ENCODE data around the gene PRMT3.

The PRMT3 gene

GRCh38 chr11:20497124-20497792 is 109.7 kb downstream of the PRMT3 start:
- no peak for TF ChIP-seq CTCF (IDR thresholded peaks at IDR 0.05; ENCODE audit: extremely low read depth, insufficient read depth, missing control alignments)
- in situ Hi-C loops (cut with MboI; ENCODE audit: low pct_unique_long_range_greater_than_20kb, low sequenced_read_pairs, unreplicated experiment): no loop called here

GRCh38 chr11:20501252-20501651 is 113.7 kb downstream of the PRMT3 start:
- no peak for DNase-seq (ENCODE audit: low spot score)
- TF ChIP-seq CTCF (IDR thresholded peaks at IDR 0.05; ENCODE audit: extremely low read depth, insufficient read depth, missing control alignments): no peak
- in situ Hi-C loops (cut with MboI; ENCODE audit: low pct_unique_long_range_greater_than_20kb, low sequenced_read_pairs, unreplicated experiment): no loop called here

More at GRCh38 chr11:20497124-20497792, 109.7 kb downstream of the PRMT3 start:
- no peak for DNase-seq (ENCODE audit: low spot score)

- DNase-seq (ENCODE audit: low spot score): no peak
- in situ Hi-C loops (cut with MboI; ENCODE audit: low pct_unique_long_range_greater_than_20kb, low sequenced_read_pairs, unreplicated experiment): no loop called here
- no peak for TF ChIP-seq CTCF (IDR thresholded peaks at IDR 0.05; ENCODE audit: extremely low read depth, insufficient read depth, missing control alignments)
Observed at GRCh38 chr11:20501971-20502370, 114.5 kb downstream of the PRMT3 start.

GRCh38 chr11:20511982-20512381 is 124.5 kb downstream of the PRMT3 start:
- no peak for DNase-seq (ENCODE audit: low spot score)
- no peak for TF ChIP-seq CTCF (IDR thresholded peaks at IDR 0.05; ENCODE audit: extremely low read depth, insufficient read depth, missing control alignments)
- in situ Hi-C loops (cut with MboI; ENCODE audit: low pct_unique_long_range_greater_than_20kb, low sequenced_read_pairs, unreplicated experiment): no loop called here

- TF ChIP-seq CTCF (IDR thresholded peaks at IDR 0.05; ENCODE audit: extremely low read depth, insufficient read depth, missing control alignments): no peak
- DNase-seq (ENCODE audit: low spot score): no peak
- in situ Hi-C loops (cut with MboI; ENCODE audit: low pct_unique_long_range_greater_than_20kb, low sequenced_read_pairs, unreplicated experiment): no loop called here
Observed at GRCh38 chr11:20512869-20513268, 125.4 kb downstream of the PRMT3 start.

DNA sequence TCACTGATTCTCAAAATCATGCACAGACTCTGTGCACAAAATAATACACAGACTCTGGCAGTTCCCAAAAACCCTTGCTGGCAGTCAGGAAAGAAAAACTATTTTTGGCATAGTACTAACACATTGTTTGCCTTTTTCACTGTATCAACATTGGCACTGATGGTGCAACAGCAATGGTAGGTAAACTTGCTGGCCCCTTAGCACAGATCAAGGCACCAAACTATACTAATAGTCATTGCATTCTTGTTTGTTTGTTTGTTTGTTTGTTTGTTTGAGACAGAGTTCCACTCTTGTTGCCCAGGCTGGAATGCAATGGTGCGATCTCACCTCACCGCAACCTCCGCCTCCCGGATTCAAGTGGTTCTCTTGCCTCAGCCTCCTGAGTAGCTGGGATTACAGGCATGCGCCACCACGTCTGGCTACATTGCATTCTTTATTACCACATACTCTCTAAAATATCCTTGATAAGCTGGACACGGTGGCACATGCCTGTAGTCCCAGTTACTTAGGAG is 130.9 kb downstream of the PRMT3 start:
- no peak for TF ChIP-seq CTCF (IDR thresholded peaks at IDR 0.05; ENCODE audit: extremely low read depth, insufficient read depth, missing control alignments)
- in situ Hi-C loops (cut with MboI; ENCODE audit: low pct_unique_long_range_greater_than_20kb, low sequenced_read_pairs, unreplicated experiment): no loop called here
- DNase-seq (ENCODE audit: low spot score): no peak
